DND-41 (cell line): ENCODE measurements around the gene CRNKL1.

Experiments used
- EZH2 ChIP-seq: IDR thresholded peaks from 3 replicates; pipeline ENCODE4 v1.6.1; 2012; ENCODE audit warnings: borderline replicate concordance, low read depth, mild to moderate bottlenecking, moderate library complexity, low read length, inconsistent platforms; ENCODE audit not compliant: severe bottlenecking
- TF ChIP-seq, protein P1 (sequence below): IDR thresholded peaks from 2 replicates; pipeline ENCODE4 v1.5.1; 2012; ENCODE audit warnings: borderline replicate concordance, low read length, moderate library complexity, mild to moderate bottlenecking; ENCODE audit not compliant: poor library complexity, severe bottlenecking; ENCODE audit errors: extremely low read depth

DNA sequence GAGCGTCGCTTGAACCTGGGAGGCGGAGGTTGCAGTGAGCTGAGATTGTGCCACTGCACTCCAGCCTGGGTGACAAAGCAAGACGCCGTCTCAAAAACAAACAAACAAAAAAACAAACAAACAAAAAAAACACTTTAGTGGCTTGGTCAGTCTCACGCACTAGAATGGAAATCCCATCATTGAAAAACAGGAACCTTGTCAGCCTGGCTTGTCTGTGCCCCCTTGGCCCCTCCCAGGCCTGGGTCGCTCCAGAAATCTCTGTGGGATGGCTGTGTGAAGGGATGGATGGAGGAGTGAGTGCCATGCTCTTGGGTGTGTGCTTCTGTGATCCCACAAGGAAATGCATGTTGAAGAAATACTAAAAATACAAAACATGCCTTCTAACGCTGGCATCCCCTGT is 56.0 kb downstream of the CRNKL1 start:
- TF ChIP-seq, protein P1, sequence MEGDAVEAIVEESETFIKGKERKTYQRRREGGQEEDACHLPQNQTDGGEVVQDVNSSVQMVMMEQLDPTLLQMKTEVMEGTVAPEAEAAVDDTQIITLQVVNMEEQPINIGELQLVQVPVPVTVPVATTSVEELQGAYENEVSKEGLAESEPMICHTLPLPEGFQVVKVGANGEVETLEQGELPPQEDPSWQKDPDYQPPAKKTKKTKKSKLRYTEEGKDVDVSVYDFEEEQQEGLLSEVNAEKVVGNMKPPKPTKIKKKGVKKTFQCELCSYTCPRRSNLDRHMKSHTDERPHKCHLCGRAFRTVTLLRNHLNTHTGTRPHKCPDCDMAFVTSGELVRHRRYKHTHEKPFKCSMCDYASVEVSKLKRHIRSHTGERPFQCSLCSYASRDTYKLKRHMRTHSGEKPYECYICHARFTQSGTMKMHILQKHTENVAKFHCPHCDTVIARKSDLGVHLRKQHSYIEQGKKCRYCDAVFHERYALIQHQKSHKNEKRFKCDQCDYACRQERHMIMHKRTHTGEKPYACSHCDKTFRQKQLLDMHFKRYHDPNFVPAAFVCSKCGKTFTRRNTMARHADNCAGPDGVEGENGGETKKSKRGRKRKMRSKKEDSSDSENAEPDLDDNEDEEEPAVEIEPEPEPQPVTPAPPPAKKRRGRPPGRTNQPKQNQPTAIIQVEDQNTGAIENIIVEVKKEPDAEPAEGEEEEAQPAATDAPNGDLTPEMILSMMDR, result no peak
- TF ChIP-seq EZH2, result no peak
